ENCODE measurements around the gene MRPL44.

MRPL44 gene

GRCh38 chr2:223922308-223922707 lies 35.0 kb upstream of the MRPL44 start:
- H3K9me3 ChIP-seq (ENCODE audit: control insufficient read depth in 1 of 2, low read length in 2 of 2) = peaks cover 3 to 8% of the 10 kb centered on the region in 2 donors
- H3K27me3 ChIP-seq (ENCODE audit: control insufficient read depth in 1 of 2, insufficient read depth in 2 of 2, low read length in 2 of 2) = no peaks in the 10 kb centered on the region
- peaks cover 3 to 4% of the 10 kb centered on the region in 2 donors for H3K36me3 ChIP-seq (ENCODE audit: control insufficient read depth in 1 of 2, insufficient read depth in 2 of 2, low read length in 2 of 2)

DNA sequence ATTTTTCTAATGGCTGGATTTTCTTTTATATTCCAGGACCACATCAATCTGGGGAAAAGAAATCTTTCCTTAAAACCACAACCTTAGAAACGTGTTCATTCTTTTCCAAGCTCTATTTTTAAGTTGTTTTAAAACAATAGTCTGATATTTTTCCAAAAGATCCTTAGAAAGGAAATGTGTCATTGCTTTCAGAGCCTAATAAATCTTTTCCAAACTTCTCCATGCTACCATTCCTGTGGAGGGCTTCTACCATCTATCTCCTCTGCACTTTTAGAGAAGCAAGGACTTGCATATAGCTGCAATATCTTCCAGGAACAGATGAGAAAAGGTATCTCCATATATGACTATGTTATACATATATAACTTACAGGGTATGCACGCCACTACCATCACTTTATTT lies 33.3 kb upstream of the MRPL44 start:
- H3K9me3 ChIP-seq (ENCODE audit: control insufficient read depth in 1 of 2, low read length in 2 of 2) = peaks cover 3 to 11% of the 10 kb centered on the region in 2 donors
- H3K27me3 ChIP-seq (ENCODE audit: control insufficient read depth in 1 of 2, insufficient read depth in 2 of 2, low read length in 2 of 2) = no peaks in the 10 kb centered on the region
- H3K9ac ChIP-seq (ENCODE audit: low read depth in 1 of 2, low read length in 2 of 2) = no peak overlapping the region
- peaks cover 0 to 8% of the 10 kb centered on the region in 2 donors for H3K4me1 ChIP-seq (ENCODE audit: control insufficient read depth in 1 of 2, insufficient read depth in 2 of 2, low read length in 2 of 2)
- no peak overlapping the region for H3K4me3 ChIP-seq (ENCODE audit: low read depth in 1 of 2, low read length in 2 of 2)
- H3K27ac ChIP-seq (ENCODE audit: low read depth, low read length) = no peak overlapping the region
- H3K36me3 ChIP-seq (ENCODE audit: control insufficient read depth in 1 of 2, insufficient read depth in 2 of 2, low read length in 2 of 2) = peaks cover 0 to 4% of the 10 kb centered on the region in 2 donors

More at GRCh38 chr2:223922308-223922707, 35.0 kb upstream of the MRPL44 start:
- Histone ChIP-seq H3K9ac (ENCODE audit: low read depth in 1 of 2, low read length in 2 of 2) (no peak overlapping the region), H3K4me1 (ENCODE audit: control insufficient read depth in 1 of 2, insufficient read depth in 2 of 2, low read length in 2 of 2) (no peaks in the 10 kb centered on the region), H3K4me3 (ENCODE audit: low read depth in 1 of 2, low read length in 2 of 2) (no peak overlapping the region), H3K27ac (ENCODE audit: low read depth, low read length) (no peak overlapping the region)

DNA sequence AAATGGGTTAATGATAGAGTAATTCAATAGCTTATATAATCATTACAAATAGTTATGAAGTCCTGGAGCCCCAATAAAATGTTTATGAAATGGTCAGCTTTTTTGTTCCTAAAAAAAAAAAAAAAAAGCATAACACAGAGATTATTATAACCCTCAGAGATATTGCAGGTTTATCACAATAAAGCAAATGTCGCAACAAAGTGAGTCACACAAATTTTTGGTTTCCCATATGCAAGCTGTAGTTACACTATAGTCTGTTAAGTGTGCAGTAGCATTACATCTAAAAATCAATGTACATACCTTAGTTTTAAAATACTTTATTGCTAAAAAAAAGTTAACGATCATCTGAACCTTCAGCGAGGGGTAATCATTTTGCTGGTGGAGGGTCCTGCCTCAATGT lies 32.2 kb upstream of the MRPL44 start:
- Histone ChIP-seq H3K4me3 (ENCODE audit: low read depth in 1 of 2, low read length in 2 of 2) (no peak overlapping the region), H3K4me1 (ENCODE audit: control insufficient read depth in 1 of 2, insufficient read depth in 2 of 2, low read length in 2 of 2) (peaks cover 9 to 15% of the 10 kb centered on the region in 2 donors), H3K27me3 (ENCODE audit: control insufficient read depth in 1 of 2, insufficient read depth in 2 of 2, low read length in 2 of 2) (no peaks in the 10 kb centered on the region), H3K27ac (ENCODE audit: low read depth, low read length) (no peak overlapping the region), H3K9ac (ENCODE audit: low read depth in 1 of 2, low read length in 2 of 2) (no peak overlapping the region), H3K9me3 (ENCODE audit: control insufficient read depth in 1 of 2, low read length in 2 of 2) (peaks cover 3 to 11% of the 10 kb centered on the region in 2 donors), H3K36me3 (ENCODE audit: control insufficient read depth in 1 of 2, insufficient read depth in 2 of 2, low read length in 2 of 2) (no peaks in the 10 kb centered on the region)

DNA sequence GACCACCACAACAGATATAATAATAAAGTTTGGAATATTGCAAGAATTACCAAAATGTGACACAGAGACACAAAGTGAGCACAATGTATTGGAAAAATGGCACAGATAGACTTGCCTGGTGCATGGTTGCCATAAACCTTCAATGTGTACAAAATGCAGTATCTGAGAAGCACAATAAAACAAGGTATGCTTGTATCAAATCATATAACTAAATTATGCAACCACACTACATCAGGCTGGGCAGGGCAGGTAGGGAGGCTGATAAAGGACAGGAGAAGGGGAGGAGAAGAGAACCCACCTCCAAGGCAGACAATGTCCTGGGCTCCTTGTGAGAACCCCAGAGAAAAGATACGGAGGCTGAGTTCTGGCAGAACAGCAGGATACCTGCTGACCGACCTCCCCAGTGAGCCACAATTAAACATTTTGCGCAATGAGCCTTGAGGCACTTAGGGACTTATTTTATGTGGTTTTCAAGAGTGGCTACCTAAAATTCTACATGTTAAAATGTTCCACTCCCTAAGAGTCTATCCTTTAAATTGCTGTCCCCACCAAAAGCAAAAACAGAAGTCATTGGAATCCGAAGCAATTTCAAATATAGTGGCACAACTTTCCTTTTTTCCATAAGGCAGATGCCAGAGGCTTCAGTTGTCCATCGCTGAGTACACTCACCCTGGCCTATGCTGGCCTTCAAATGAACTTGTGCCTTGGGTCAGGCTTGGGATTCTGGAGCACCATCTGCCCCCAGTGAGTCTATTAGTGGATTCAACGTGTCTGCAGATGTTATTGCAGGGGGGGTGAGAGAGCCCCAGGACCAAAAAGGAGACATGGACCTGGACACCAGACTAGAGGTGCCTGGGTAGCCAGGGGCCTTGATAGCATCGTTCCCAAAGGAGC lies 28.9 kb upstream of the MRPL44 start:
- Histone ChIP-seq H3K4me1 (ENCODE audit: control insufficient read depth in 1 of 2, insufficient read depth in 2 of 2, low read length in 2 of 2) (peaks cover 18 to 24% of the 10 kb centered on the region in 2 donors), H3K27ac (ENCODE audit: low read depth, low read length) (no peak overlapping the region), H3K9me3 (ENCODE audit: control insufficient read depth in 1 of 2, low read length in 2 of 2) (peaks cover 3 to 11% of the 10 kb centered on the region in 2 donors), H3K27me3 (ENCODE audit: control insufficient read depth in 1 of 2, insufficient read depth in 2 of 2, low read length in 2 of 2) (no peaks in the 10 kb centered on the region), H3K36me3 (ENCODE audit: control insufficient read depth in 1 of 2, insufficient read depth in 2 of 2, low read length in 2 of 2) (no peaks in the 10 kb centered on the region), H3K4me3 (ENCODE audit: low read depth in 1 of 2, low read length in 2 of 2) (no peak overlapping the region), H3K9ac (ENCODE audit: low read depth in 1 of 2, low read length in 2 of 2) (no peak overlapping the region)

DNA sequence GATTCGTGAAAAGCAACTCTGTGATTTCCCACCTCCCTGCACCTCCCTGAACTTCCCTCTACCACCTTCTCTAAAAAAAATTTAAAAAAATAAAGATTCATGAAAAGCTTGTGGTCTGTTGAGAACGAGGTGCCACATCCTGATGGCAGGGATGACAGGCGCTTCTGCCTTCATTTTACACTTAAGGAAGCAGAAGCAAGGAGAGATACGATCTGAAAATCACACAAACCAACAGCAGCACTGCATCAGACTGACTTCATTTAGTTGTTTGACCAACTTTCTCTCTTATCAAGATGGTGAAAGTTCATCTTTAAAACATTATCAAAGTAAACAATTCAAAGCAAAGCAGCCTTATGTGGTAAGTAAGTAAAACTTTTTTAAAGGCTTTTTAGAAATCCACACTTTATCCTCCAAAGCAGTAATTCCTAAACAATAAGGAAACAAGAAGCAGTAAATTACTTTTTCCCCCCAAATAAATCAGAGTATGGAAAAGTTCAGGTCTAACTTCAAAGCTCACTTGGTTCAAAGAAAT lies 27.6 kb upstream of the MRPL44 start:
- peaks cover 3 to 11% of the 10 kb centered on the region in 2 donors for H3K9me3 ChIP-seq (ENCODE audit: control insufficient read depth in 1 of 2, low read length in 2 of 2)
- no peak overlapping the region for H3K4me3 ChIP-seq (ENCODE audit: low read depth in 1 of 2, low read length in 2 of 2)
- no peak overlapping the region for H3K9ac ChIP-seq (ENCODE audit: low read depth in 1 of 2, low read length in 2 of 2)
- no peaks in the 10 kb centered on the region for H3K27me3 ChIP-seq (ENCODE audit: control insufficient read depth in 1 of 2, insufficient read depth in 2 of 2, low read length in 2 of 2)
- no peaks in the 10 kb centered on the region for H3K36me3 ChIP-seq (ENCODE audit: control insufficient read depth in 1 of 2, insufficient read depth in 2 of 2, low read length in 2 of 2)
- no peak overlapping the region for H3K27ac ChIP-seq (ENCODE audit: low read depth, low read length)
- peaks cover 18 to 24% of the 10 kb centered on the region in 2 donors for H3K4me1 ChIP-seq (ENCODE audit: control insufficient read depth in 1 of 2, insufficient read depth in 2 of 2, low read length in 2 of 2)

- no peak overlapping the region for H3K4me3 ChIP-seq (ENCODE audit: low read depth in 1 of 2, low read length in 2 of 2)
- no peak overlapping the region for H3K27ac ChIP-seq (ENCODE audit: low read depth, low read length)
- H3K9me3 ChIP-seq (ENCODE audit: control insufficient read depth in 1 of 2, low read length in 2 of 2) = peaks cover 3 to 11% of the 10 kb centered on the region in 2 donors
- H3K27me3 ChIP-seq (ENCODE audit: control insufficient read depth in 1 of 2, insufficient read depth in 2 of 2, low read length in 2 of 2) = no peaks in the 10 kb centered on the region
- no peaks in the 10 kb centered on the region for H3K36me3 ChIP-seq (ENCODE audit: control insufficient read depth in 1 of 2, insufficient read depth in 2 of 2, low read length in 2 of 2)
- no peak overlapping the region for H3K9ac ChIP-seq (ENCODE audit: low read depth in 1 of 2, low read length in 2 of 2)
- peaks cover 19 to 24% of the 10 kb centered on the region in 2 donors for H3K4me1 ChIP-seq (ENCODE audit: control insufficient read depth in 1 of 2, insufficient read depth in 2 of 2, low read length in 2 of 2)
These were observed 26.9 kb upstream of the MRPL44 start for GRCh38 chr2:223930103-223930976.

DNA sequence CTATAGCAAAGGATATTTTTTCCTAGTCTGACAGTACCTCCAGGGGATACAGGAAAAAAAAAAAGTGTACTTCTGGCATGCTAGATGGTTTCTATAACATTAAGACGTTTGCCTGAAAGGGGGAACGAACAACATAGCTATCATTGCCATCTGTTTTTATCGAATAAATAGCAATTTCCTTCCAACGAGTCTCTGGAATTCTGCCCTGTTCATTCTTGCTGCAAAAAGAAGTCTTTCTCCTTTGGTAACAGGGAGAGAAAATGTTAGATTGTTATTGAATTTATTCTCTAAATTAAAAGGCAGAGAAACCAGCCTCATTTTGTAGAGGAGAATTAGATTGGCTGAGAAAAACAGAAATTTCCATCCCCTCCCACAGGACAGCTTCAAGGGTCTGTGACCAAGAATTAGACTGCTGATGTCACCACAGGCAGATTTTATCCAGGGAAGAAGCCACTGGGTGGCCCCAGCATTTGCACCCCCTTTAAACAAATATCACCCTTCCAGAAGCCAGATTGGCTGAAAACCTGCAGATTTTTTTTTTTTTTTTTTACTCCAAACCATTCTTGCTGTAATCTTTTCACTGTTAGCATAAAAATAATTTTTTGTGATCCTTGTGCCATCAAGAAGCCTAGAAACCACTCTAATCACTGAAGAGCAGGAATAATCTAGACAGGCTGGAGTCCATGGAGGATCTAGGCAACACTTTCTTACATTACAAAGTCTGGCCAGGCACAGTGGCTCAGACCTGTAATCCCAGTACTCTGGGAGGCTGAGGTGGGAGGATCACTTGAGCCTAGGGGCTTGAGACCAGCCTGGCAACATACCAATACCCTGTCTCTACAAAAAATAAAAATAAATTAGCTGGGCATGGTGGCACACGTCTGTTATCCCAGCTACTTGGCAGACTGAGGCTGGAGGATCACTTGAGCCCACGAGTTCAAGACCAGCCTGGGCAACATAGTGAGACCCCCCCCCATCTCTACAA lies 24.2 kb upstream of the MRPL44 start:
- peaks cover 31 to 42% of the 10 kb centered on the region in 2 donors for H3K4me1 ChIP-seq (ENCODE audit: control insufficient read depth in 1 of 2, insufficient read depth in 2 of 2, low read length in 2 of 2)
- no peak overlapping the region for H3K4me3 ChIP-seq (ENCODE audit: low read depth in 1 of 2, low read length in 2 of 2)
- H3K27ac ChIP-seq (ENCODE audit: low read depth, low read length) = no peak overlapping the region
- no peaks in the 10 kb centered on the region for H3K36me3 ChIP-seq (ENCODE audit: control insufficient read depth in 1 of 2, insufficient read depth in 2 of 2, low read length in 2 of 2)
- H3K27me3 ChIP-seq (ENCODE audit: control insufficient read depth in 1 of 2, insufficient read depth in 2 of 2, low read length in 2 of 2) = no peaks in the 10 kb centered on the region
- H3K9ac ChIP-seq (ENCODE audit: low read depth in 1 of 2, low read length in 2 of 2) = no peak overlapping the region
- no peaks in the 10 kb centered on the region for H3K9me3 ChIP-seq (ENCODE audit: control insufficient read depth in 1 of 2, low read length in 2 of 2)

DNA sequence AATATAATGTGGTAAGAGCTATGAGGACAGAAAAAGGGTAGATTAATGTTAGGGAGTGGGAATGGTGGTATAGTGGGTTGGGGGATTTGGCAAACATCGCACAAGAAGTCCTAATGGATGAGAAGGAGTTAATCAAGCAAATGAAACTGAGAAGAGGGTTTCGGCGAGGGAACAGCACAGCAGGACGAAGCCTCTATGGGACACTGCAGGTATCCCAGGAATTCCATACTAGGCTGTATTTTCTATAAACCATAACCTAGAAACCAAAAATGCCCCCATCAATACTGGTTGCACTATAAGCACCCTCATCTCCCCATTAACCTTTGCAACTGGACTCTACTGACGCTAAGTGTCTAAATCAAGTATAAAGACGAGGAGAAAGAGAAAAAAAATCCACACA lies 22.4 kb upstream of the MRPL44 start:
- Histone ChIP-seq H3K4me3 (ENCODE audit: low read depth in 1 of 2, low read length in 2 of 2) (no peak overlapping the region), H3K9ac (ENCODE audit: low read depth in 1 of 2, low read length in 2 of 2) (no peak overlapping the region), H3K36me3 (ENCODE audit: control insufficient read depth in 1 of 2, insufficient read depth in 2 of 2, low read length in 2 of 2) (no peaks in the 10 kb centered on the region), H3K27me3 (ENCODE audit: control insufficient read depth in 1 of 2, insufficient read depth in 2 of 2, low read length in 2 of 2) (no peaks in the 10 kb centered on the region), H3K27ac (ENCODE audit: low read depth, low read length) (no peak overlapping the region), H3K4me1 (ENCODE audit: control insufficient read depth in 1 of 2, insufficient read depth in 2 of 2, low read length in 2 of 2) (peaks cover 19 to 36% of the 10 kb centered on the region in 2 donors), H3K9me3 (ENCODE audit: control insufficient read depth in 1 of 2, low read length in 2 of 2) (no peaks in the 10 kb centered on the region)

DNA sequence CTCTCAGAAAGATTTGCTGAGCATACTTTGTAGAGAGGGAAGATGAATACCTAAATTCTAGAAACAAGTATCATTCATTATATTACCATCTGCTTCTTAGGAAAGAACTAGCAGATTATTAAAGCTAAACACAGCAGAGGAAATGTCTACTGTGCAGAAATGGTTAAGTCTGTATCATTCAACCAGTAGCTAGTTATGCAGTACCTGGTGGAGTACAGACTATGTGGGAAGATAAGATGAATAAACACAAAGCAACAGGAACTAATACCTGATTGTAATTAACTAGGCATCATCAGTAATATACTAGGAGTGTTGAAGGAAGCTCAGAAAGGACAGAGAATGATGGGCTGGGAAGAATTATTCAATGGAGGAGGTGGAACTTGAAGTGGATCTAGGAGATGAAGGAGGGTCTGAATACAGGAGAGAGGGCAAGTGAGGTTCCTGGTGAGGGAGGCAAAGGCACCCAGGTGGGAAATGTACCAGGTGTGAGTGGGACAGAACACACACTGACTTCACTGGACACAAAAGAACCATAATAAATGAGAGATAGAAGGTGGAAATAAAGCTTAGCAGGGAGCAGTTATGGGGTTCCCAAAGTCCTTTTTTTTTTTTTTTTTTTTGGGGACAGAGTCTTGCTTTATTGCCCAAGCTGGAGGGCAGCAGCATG lies 21.7 kb upstream of the MRPL44 start:
- H3K27me3 ChIP-seq (ENCODE audit: control insufficient read depth in 1 of 2, insufficient read depth in 2 of 2, low read length in 2 of 2) = no peaks in the 10 kb centered on the region
- H3K9me3 ChIP-seq (ENCODE audit: control insufficient read depth in 1 of 2, low read length in 2 of 2) = no peaks in the 10 kb centered on the region
- H3K36me3 ChIP-seq (ENCODE audit: control insufficient read depth in 1 of 2, insufficient read depth in 2 of 2, low read length in 2 of 2) = no peaks in the 10 kb centered on the region
- H3K27ac ChIP-seq (ENCODE audit: low read depth, low read length) = no peak overlapping the region
- peak overlapping the region in 1 of 2 donors; percentile 1 for H3K9ac ChIP-seq (ENCODE audit: low read depth in 1 of 2, low read length in 2 of 2)
- H3K4me3 ChIP-seq (ENCODE audit: low read depth in 1 of 2, low read length in 2 of 2) = no peak overlapping the region
- H3K4me1 ChIP-seq (ENCODE audit: control insufficient read depth in 1 of 2, insufficient read depth in 2 of 2, low read length in 2 of 2) = peaks cover 12 to 29% of the 10 kb centered on the region in 2 donors

Data from duodenal mucosa (tissue), 2 donors.